Cortex of kidney (tissue), 1 donor: ENCODE measurements around the gene IRF7.
"Not testable (repeated sequence)": the region's sequence is repeated elsewhere in the genome, so short reads cannot be mapped to it uniquely, and the experiment has no call there.

ENCODE experiments used
- DNase-seq: peaks from one replicate; lab custom pipeline; 2025; lab: John Stamatoyannopoulos, UW

The IRF7 gene

DNA sequence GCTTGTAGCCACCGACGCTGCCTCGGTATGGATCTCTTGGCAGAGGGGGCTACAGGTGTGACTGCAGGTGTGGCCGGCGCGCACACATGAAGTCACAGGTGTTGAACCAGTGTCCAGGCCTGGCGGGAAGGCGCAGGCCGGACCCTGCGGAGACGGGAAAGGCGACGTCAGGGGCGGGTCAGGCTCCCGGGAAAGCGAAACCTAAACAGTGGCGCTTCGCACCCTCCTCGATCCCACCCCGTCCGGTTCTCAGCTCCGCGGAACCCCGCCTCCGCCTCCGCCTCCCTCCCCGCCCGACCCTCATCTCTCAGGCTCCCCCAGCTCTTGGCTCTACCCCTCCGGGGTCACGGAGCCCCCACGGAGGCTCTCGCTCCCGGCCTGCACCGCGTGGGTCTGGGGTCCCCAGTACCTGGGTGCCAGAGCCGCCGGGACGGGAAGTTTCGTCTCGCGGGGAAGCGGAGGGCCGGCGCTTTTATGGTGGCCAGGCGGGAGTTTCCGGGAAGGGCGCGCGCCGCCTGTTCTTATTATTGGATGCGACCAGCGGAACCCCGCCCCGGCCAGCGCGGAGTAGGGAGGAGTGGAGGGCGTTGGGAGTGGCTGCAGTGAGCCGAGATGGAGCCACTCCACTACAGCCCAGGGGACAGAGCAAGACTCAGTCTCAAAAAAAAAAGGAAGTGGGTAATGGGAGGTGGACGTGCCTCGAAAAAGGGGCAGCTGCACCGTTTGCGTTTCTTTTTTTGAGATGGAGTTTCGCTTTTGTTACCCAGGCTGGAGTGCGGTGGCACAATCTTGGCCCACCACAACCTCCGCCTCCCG, at the start of gene IRF7:
IRF7 (minus strand) TSS at position 447 of the 816 bp plus-strand sequence. CDS start 586 bp downstream, outside the sequence.
- DNase-seq, result no peak

DNA sequence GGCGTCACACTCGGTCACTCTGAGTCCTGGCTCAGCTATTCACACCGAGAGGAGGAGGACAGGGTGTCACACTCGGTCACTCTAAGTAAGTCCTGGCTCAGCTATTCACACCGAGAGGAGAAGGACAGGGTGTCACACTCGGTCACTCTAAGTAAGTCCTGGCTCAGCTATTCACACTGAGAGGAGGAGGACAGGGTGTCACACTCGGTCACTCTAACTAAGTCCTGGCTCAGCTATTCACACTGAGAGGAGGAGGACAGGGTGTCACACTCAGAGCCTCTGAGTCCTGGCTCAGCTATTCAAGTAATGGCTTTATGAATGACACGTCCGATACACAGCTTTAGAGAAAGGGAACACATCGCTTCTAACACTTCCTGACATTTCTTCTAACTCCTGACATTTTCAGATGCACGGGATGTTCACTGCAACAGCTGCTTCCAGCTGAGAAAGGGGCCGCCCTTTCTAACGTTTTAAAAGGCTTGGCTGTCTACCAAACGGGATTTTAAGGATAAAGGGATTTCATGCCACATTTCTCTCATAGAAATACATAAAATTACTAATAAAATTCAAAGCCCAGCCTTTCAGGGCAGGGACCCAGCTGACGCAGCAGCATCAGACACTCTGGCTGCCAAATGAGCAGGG, 49.4 kb upstream of the IRF7 start:
- no peak for DNase-seq

- DNase-seq, result no peak
These were observed 47.0 kb upstream of the IRF7 start for GRCh38 chr11:662689-663274.

- no peak for DNase-seq
These were observed 45.1 kb upstream of the IRF7 start for GRCh38 chr11:660681-661444.

- no peak for DNase-seq
These were observed 44.5 kb upstream of the IRF7 start for GRCh38 chr11:660281-660680.

DNA sequence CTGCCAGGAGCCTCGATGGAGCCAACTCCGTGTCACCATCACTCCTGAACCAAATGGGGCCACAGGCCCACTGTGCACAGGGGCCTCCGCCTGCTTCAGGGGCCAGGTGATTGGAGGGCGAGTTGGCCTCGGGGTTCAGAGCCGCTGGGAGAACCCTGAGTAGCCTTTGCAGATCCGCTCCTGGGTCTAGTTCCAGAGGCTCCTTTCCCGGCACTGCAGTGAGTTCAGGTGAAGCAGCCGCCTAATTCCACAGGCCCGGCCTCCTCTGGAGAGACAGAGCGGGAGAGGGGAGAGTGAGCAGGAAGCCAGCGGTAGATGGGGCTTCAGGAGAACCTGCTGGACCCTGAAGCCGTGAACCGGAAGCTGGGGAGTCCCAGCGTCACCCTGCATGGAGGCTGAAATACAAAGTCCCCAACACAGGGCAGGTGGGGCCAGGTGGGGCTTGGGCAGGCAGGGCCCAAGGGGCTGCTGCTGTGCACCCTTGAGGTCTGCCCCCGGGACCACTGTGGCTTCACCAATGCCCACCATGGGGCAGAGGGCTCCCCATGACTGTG, 43.9 kb upstream of the IRF7 start:
- DNase-seq, result no peak

GRCh38 chr11:657691-658126, 42.0 kb upstream of the IRF7 start:
- DNase-seq, result no peak

- DNase-seq, result no peak
These were observed 41.1 kb upstream of the IRF7 start for GRCh38 chr11:656866-657265.

- no peak for DNase-seq
These were observed 40.7 kb upstream of the IRF7 start for GRCh38 chr11:656426-656825.

DNA sequence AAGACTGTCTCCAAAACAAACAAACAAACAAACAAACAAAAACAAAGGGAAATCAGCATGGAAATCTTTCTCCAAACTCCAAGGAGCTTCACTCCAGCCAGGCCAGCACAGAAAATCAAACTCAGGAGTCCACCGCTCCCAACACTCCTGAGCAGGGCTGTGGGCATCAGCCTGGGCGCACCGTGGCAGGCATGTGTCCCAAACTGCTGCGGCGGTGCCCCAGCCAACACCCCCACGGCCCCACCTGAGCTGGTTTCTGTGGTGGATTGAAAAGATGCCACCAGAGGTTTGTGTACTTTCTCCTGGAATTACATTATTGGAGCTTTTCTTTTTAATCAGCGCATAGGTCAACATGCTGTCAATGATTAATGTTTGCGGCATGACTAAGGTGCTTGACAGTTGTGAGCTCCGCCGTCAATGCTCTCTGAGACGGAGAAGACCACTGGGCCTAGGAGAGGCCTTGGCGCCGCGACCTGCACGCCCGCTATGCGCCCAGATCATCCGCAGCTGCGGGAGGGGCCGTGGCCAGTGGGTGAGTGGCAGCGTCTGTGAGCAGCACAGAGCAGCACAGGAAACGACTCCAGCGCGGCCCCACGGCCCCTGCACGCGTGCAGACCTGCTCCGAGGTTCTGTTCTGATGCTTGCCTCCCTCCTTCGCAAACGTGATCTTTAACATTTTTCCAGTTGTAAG, 39.4 kb upstream of the IRF7 start:
- DNase-seq, result no peak

GRCh38 chr11:654444-654843, 38.7 kb upstream of the IRF7 start:
- not testable (repeated sequence) for DNase-seq

GRCh38 chr11:653837-654236, 38.1 kb upstream of the IRF7 start:
- no peak for DNase-seq

DNA sequence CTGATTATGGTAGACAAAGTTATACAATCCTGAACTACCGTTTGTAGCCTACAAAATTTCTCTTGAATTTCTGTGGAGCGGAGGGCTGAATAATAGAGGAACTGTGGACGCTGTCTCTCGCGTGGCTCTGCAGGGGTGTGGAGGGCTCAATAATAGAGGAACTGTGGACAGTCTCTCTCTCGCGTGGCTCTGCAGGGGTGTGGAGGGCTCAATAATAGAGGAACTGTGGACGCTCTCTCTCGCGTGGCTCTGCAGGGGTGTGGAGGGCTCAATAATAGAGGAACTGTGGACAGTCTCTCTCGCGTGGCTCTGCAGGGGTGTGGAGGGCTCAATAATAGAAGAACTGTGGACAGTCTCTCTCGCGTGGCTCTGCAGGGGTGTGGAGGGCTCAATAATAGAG, 37.4 kb upstream of the IRF7 start:
- not testable (repeated sequence) for DNase-seq

GRCh38 chr11:650482-650881, 34.7 kb upstream of the IRF7 start:
- DNase-seq, result no peak

DNA sequence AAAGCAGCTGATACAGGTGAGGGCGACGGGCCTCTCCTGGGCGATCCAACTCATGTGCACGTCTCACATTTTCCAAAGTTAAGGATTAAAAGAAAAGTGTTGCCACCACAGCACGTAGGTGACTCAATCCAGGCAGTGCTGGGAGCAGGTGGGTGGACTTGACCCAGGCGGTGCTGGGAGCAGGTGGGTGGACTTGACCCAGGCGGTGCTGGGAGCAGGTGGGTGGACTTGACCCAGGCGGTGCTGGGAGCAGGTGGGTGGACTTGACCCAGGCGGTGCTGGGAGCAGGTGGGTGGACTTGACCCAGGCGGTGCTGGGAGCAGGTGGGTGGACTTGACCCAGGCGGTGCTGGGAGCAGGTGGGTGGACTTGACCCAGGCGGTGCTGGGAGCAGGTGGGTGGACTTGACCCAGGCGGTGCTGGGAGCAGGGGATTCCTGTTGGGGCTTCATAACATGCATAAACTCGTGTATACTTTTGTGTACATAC, 32.0 kb upstream of the IRF7 start:
- DNase-seq, result not testable (repeated sequence)

- no peak for DNase-seq
These were observed 30.5 kb upstream of the IRF7 start for GRCh38 chr11:646214-646613.

DNA sequence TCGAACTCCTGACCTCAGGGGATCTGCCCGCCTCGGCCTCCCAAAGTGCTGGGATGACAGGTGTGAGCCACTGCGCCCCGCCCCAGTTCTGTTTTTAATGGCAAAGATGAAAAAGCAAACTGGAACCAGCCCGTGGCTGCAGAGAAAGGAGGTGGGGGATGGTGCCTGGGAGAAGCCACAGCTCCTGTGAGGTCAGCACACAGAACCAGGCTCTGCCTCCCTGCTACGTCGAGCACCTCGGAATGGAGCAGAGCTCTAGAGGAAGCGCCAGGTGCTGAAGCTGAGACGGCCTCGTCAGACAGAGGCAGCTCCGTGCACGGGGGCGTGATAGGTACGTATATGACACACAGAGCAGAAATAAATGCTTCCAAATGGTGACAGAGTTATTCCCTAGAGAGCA, 29.8 kb upstream of the IRF7 start:
- DNase-seq, result no peak

- no peak for DNase-seq
These were observed 28.3 kb upstream of the IRF7 start for GRCh38 chr11:643849-644738.

- no peak for DNase-seq
These were observed 27.6 kb upstream of the IRF7 start for GRCh38 chr11:643366-643765.

DNA sequence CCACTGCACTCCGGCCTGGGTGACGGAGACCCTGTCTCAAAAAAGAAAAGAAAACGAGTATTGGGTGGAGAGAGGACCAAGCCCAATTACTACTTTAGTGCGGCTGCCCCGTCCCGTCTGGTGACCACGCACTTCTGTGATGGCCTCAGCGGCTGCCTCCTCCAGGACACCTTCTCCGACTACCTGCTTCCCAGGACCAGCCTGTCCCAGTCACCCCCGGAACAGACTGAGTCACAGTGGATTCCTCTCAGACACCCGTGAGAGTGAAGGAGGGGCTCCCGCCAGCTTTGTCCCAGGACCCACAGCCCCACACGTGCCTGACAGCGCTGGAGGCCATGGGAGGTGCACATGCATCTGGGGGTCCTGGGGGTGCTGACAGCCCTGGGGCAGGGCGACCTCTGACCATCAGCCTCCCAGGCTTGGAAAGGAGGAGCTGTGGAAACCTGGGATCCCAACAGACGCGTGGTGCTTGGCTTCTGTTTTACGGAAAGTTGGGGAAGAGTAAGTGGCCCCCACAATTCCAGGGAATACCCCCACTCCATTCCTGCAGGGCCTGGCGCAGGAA, 26.1 kb upstream of the IRF7 start:
- DNase-seq, result no peak
